HG03039 (cell line): ENCODE data around the gene ELAVL3.
"Not testable (repeated sequence)": the region's sequence is repeated elsewhere in the genome, so short reads cannot be mapped to it uniquely, and the experiment has no call there.

Experiments used
- ATAC-seq: cut with Tn5 transposase; IDR thresholded peaks from one replicate; pipeline ENCODE4 v1.9.1; 2021; ENCODE audit warnings: mild to moderate bottlenecking, moderate library complexity; ENCODE audit not compliant: unreplicated experiment

ELAVL3 gene

DNA sequence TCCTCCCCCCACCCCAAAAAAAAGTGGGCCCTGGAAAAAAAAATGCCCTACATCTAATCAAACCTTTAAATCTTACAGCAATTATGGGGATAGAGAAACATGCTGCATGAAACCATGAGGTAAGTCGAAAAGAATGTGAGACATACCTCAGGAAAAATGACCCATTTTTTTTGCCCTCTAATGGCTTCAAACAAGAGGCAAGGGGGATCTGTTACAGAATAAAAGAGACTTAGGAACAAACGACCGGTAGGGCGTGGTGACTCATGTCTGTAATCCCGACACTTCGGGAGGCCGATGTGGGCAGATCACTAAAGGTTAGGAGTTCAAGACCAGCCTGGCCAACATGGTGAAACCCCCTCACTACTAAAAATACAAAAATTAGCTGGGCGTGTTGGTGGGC lies 70.2 kb downstream of the ELAVL3 start:
- ATAC-seq = no peak

DNA sequence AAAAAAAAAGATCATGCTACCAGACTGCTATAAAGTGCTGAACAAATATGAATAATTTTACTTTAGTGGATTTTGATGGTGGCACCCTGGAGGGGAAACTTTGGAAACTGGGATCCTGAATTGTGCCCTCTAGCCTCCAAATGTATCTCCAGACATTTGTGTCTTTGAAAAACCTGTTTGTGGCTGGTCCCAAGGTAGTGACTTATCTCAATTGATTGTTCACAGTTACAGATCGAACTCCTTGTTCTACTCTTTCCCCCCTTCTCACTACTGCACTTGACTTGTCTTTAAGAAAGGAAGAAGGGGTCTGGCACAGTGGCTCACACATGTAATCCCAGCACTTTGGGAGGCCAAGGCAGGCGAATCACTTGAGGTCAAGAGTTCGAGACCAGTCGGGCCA lies 72.3 kb downstream of the ELAVL3 start:
- ATAC-seq = no peak

DNA sequence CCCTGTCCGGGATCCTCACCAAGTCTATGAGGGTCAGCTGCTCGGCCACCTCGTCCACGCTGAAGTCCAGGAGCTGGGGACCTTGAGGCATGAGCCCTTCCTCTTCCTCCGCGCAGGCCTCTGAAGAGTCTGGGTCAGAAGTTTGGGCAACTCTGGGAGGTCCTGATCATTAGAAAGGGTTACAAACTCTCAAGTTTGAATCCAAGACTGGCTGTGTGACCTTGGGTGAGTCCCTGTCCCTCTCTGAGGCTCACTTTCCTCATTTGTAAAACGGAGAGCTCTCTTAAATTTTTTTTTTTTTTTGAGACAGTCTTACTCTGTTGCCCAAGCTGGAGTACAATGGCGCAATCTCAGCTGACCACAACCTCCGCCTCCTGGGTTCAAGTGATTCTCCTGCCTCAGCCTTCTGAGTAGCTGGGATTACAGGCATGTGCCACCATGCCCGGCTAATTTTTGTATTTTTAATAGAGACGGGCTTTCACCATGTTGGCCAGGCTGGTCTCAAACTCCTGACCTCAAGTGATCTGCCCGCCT lies 74.1 kb downstream of the ELAVL3 start:
- ATAC-seq = not testable (repeated sequence)

DNA sequence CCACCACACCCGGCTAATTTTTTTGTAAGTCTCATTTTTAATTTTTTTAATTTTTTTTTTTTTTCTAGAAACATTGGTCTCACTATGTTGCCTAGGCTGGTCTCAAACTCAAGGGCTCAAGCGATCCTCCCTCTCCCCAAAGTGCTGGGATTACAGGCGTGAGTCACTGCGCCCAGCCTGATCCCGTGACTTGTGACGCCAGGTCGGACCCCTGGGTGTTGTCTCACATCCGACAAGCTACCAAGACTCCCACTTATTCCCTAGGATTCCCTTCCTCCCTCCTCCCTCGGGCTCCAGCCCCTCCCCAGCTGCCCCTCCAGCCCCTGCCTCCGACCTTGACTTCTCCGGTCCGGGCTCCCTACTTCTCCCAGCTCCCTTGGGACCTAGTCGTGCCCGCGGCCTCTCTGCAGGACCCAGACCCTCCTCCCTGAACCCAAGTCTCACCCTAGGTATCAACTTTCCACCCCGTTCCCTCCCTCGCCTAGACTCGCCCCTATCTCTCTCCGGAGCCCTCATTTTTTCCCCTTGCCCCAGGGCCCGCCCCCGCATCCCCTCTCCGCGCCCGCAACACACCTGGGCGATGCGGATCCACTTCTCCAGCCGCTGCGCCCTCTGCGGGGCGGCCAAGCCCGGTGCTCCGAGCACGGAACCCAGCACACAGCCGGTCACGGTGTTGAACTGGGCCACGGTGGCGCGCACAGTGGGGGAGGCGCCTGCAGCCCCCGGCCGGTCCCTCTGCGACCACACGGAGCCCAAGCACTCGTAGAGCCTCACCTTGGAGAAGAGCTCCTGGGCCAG lies 74.8 kb downstream of the ELAVL3 start:
- ATAC-seq = no peak

DNA sequence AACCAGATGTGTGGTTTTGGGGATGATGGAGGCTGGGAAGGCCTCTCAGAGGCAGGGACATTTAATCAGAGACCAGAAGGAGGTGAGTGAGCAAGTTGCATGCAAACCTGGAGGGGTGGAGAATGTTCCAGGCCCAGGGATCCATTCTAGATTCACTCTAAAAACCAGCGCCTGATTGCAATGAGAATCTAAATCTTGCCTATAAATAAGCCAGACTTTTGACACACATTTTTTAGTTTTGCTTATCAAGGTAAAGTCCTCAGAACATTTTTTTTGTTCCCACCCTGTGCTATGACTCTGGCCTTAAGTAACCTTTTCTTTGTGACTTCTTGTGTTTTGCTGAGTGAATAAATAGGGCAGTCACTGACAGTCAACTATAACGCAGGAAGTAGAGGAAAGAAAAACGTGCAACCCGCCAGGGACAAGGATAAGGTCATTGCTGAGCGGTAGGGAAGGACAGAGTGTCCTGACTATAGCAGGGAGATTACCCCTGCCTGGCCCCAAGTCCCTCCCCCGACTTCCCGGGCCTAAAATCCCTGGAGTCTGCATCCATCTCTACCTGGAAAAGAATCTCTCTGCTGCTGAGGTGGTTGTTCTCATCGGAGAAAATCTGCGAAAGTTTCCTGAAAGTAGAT lies 76.1 kb downstream of the ELAVL3 start:
- no peak for ATAC-seq

DNA sequence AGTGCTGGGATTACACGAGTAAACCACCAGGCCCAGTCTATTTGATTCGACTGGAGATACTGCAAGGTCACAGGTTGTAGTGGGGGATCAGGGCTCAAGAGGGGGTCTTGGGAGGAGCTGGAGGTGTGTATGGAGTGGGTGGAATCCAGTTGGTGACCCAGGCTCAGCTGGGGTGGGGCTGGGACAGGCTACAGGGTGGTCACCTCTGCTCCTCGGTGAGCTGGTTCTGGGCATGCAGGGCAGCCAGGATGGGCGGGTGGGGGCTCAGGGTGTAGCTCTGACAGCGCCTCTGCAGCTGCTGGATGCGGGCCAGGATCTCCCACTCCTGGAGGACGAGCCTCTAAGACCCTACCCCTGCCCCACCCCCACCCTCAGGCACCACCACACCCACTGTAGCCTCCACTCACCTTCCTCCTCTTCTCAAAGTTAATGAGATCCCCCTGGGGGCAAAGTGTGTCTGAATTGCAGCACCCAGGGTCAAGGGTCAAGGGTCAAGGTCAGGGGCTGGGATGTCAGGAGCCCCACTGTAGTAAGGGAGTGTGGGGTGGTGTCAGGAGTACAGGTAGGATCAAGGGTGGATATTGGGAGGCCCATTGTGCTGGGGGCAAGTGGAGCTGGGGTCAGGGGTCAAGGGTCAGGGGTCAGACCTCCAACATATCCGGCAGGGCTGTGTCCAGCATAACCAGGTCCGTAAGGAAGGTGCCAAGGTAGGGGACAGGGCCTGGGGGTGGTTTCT lies 78.9 kb downstream of the ELAVL3 start:
- ATAC-seq = no peak
